HG03025 (cell line): Measurements from ENCODE around the gene CHSY3.

Experiments
- ATAC-seq: cut with Tn5 transposase; IDR thresholded peaks from one replicate; pipeline ENCODE4 v1.9.1; 2021; ENCODE audit warnings: mild to moderate bottlenecking, moderate library complexity; ENCODE audit not compliant: unreplicated experiment, low FRiP score

Gene CHSY3

GRCh38 chr5:130077007-130077406, 172.7 kb downstream of the CHSY3 start:
- ATAC-seq: no peak

DNA sequence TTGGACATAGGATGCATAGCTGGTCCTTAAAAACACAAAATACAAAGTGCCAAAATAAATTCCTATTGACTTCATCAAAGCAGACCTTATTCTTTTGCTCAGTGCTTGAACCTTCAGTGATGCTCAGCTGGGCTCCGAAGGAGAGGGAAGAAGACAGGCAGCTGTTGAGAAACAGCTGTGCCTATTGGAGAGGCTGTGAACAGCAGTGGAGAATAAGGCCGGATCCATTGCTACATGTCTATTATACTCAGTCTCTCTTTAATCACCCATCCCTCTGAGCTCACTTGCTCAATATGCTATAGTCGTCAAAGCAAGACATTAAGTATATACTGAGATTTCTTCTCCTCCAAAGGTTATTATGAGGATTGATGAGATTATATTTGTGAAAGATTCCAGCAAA, 174.4 kb downstream of the CHSY3 start:
- ATAC-seq: no peak

GRCh38 chr5:130090569-130091270, 186.5 kb downstream of the CHSY3 start:
- no peak for ATAC-seq

GRCh38 chr5:130092991-130093390, 188.7 kb downstream of the CHSY3 start:
- ATAC-seq: no peak

DNA sequence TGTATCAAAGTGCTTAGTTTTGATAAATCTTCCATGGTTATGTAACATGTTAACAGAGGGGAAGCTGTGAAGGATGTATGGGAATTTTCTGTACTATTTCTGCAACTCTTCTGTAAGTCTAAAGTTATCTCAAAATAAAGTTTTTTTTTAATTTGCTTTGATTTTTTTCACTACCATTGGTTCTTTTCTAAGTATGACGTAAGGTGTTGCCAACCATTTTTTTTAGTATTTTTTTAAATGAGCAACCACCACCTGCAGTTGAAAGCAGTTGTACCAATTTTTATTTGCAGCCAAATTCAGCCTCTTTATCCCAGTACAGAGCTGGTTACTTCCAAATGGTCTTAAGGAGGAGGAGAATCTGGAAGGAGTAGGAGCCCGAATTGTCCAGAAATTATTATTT, 192.2 kb downstream of the CHSY3 start:
- no peak for ATAC-seq

DNA sequence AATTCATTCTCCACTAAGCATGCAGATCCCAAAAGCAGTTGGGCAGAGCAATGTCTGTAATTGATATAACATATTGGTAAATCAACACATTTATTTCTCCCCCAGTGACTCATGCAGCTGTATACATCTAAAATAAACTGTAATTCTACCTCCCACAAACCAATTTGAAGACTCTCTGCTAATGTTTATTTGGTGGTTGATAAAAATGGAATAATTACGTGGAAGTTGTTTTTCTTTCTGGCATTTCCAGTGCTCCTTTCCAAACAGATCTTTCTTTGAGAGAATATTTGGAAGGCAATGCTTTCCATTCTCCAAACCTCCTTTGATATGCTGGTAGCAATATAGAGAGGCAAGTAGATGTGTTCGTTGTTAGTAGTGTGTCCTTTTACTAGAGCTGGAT, 194.7 kb downstream of the CHSY3 start:
- ATAC-seq: no peak

DNA sequence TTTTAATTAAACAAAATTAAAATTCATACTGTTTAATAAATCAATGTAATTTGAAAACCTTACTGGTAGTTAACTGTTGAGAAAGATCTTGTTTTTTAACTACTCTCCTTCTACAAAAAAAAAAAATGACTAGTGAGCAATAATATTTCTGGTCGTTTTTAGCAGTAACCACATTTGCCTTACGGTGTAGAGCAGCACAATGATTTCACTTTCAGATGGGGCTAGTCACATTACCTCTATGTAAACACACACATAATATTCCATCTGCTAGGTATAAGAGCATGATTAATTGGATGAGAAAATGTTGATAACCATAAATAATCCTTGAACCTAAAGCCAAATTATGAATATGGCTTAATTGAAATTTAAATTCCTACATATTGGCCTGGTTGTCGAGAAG, 198.1 kb downstream of the CHSY3 start:
- peak; percentile 86 for ATAC-seq

- no peak for ATAC-seq
Measured at GRCh38 chr5:130102960-130103359, 198.7 kb downstream of the CHSY3 start.

DNA sequence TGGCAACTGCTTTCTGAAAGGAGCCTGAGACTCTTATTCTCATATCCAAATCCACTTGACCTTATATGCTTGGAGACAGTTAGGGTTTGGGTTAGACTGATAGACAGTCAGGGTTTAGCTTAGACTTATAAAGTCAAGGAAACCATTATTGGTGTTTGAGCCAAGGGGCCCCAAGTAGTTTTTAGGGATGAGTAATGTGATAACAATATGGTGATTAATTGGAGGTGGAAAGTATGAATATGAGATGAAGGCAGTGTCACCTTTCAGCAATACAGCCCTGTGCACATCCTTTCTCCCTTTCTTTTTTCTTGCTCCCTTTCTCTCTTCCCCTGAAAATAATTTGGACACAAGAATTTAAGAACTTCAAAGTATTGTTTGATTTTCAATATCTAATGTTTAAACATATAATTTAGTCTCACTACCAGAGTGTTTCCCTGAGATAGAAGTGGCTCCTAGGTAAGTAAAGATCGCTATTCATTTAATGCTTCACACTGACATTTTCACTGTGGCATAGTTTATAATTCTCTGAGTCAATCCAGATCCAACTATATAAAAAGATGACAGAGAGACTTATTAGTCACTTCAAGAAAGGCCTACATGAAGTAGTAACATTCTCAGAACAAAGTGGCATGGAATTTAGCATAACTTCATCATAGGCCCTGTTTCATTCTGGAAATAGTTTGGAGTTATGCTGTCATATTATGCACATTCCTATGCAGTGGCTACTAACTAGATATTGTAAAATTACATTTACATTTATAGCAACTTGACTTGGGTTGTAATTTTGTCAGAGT, 200.8 kb downstream of the CHSY3 start:
- ATAC-seq: no peak

GRCh38 chr5:130106480-130106879, 202.2 kb downstream of the CHSY3 start:
- ATAC-seq: no peak

DNA sequence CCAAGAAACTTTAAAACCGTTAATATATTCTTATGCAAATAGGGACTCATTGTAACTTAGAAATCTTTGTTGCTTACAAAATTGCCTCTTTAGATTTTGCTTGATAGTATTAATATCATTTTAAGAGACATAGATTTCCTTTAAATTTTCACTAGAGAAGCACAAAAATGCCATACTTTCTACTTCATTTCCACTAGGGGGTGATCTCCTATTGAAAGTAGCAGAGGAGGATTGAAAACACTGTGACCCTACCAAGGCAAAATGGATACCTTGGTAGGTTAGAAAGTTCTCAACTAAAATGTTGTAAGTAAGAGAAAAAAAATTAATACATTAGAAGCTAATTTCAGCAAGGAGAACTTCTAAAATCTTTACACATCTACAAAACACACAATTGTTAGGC, 204.9 kb downstream of the CHSY3 start:
- ATAC-seq: peak; percentile 47

DNA sequence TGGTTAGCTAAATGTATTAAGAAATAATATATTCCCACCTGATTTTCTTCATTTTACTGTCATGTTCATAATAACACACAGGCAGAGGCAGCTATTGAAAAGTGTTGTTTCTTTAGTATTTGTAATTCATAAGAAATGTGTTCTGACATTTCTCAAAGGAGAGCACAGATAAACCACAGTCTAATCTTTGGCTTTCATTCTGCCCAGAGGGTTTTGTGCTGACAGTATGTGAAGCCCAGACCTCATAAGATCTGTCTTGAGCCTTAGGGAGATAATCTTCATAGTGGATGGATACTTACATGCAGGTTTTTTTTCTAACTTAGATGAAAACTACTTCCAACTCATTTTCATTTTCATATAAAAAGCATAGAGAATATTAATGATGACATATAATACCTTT, 206.1 kb downstream of the CHSY3 start:
- ATAC-seq: no peak

DNA sequence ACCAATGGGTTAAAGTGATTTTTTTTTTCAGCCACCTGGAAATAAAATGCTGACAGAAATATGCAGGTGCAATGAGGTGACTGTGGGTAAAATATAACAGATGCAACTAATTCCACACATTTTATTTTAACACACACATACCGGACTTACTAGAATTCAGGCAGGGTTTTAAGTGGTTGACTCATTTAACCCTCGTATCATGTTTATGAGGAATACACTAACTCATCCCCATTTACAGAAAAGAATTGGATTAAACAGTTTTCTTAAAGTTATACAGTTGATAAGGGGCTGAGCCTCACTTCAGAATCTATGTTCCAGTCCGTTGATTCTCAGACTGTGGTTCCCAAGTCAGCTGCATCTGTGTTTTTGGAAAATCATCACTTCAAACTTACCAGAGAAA, 207.5 kb downstream of the CHSY3 start:
- ATAC-seq: no peak

GRCh38 chr5:130112246-130112645, 208.0 kb downstream of the CHSY3 start:
- ATAC-seq: peak; percentile 82

DNA sequence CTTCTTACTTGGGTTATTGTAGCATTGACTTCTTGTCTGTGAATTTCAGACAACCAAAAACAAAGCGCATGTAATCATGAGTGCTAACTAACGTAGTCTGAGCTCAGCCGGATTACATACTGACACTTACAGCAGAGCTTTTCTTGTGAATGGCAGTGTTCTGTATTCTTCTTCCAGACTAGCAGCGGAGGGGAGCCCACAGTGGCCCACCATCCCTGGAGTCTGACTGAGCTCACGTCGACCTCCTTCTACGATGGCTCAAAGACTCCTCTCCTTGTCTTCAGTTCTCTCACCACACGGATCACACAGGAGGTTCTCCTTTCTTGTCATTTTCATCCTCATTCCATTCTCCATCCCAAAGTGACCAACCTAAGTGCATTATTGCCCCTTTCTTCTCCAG, 211.4 kb downstream of the CHSY3 start:
- no peak for ATAC-seq

DNA sequence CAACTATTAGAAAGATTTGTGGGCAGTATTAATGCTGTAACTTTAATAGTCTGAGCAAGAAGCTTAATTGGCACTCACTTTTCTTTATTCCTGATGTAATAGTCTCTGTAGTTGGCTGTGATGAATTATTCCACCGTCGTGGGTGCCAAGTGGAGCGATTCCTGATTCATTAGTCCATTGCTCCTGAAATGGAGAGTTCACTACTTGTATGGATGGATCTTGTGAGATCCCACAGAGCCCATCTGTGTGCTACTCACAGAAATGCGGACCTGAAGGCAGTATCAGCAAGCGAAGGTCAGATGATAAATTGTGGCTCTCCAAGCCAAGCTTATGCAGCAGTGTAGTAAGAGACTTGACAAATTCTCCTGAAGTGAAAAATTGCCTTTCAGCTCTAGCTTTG, 212.2 kb downstream of the CHSY3 start:
- ATAC-seq: no peak

DNA sequence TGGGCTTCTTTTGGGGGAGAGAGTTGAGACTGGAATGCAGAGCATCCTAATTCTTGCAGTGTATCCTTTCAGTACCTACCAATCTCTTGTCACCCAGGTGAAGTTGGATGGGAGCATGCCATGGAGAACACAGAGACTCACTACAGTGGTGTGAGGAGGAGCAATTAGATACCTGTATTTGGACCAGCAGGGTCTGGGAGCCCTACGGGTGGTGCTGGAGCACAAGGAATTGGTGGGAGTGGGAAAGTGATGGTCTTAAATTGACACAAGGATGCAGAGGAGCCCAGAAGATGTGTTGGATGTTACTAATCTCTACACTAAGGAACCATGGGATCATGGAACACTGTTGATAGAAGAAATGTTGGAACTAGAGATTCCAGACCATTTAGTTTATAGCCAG, 212.7 kb downstream of the CHSY3 start:
- ATAC-seq: no peak

GRCh38 chr5:130126746-130127145, 222.5 kb downstream of the CHSY3 start:
- ATAC-seq: no peak

DNA sequence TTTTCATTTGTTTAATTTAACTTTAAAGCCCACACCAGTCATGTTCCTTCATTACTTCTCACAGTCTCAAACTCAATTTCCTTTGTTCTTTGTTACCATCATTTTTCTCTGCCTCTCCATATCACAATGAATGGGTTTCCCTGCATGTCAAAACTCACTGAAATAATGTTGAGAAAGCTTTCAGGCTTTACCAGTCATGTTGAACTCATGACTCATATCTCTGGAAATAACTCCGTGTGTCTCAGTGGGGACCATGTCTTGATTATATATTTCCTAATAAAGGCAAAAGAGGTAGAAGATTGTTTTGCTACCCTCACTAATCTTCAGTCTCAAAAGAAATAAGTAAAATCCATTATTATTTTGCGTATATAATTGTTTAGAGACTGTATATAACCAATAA, 231.2 kb downstream of the CHSY3 start:
- ATAC-seq: no peak

GRCh38 chr5:130136300-130136699, 232.0 kb downstream of the CHSY3 start:
- ATAC-seq: no peak

DNA sequence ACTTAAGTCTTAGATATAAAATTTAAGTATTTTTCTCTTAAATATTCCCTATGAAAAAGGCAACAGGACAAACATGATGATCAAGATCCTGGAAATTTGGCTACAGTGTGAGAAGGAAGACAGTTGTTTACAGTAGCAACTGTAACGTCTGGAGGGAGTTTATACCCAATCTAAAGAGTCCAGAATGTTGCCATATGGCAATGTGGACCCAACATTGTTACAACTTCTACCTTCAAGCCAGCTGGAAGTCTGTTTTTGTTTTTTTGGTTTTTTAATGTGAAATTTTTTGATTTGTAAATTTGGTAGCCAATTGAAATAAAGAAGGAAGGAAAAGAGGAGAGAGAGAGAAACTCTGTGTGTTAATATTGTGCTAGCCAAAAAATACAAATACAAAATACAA, 233.4 kb downstream of the CHSY3 start:
- ATAC-seq: no peak

DNA sequence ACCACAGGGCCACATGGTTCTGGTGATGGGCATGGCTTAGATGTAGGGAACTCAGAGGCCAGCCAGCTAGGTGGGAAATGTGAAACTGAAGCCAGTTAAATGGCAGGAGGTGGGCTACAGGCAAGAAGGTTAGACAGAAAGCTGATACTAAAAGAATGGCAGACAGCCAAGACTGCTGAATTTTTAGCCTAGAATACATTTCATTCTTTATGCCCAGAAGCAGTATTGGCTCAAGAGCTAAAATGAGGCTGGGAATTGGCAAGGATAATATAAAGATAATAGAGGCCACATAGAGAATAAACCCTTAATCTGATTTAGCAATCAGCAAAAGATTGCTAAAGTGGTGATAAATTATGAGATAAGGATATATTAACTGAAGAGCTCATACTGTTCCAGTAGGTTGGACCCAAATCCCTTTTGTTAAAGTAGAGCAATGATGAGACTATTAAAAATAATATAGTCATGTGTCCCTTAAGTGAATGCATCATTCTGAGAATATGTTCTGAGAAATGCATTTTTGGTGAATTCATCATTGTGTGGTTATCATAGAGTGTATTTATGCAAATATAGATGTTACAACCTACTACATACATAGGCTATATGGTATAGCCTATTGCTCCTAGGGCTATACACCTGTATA, 234.3 kb downstream of the CHSY3 start:
- no peak for ATAC-seq
